ENCODE data around the gene SOS2.

GRCh38 chr14:50225974-50226297 is 5.4 kb downstream of the SOS2 start:
- TF ChIP-seq CTCF (IDR thresholded peaks at IDR 0.05; ENCODE audit: insufficient read depth, low read length, poor library complexity, severe bottlenecking) (no peak), EZH2phosphoT487 (conservative IDR thresholded peaks at IDR 0.05; ENCODE audit: low read length) (no peak)

Data from SU-DHL-6 (cell line).